Neural progenitor cell (in vitro differentiated cells): ENCODE results near the gene ABHD12.

Source experiments
- EZH2 ChIP-seq: fragments of 200-600 bp; sonication (generic); IDR thresholded peaks from 2 replicates; pipeline ENCODE4 v1.6.1; 2017; ENCODE audit warnings: antibody characterized with exemption, mild to moderate bottlenecking, moderate library complexity
- TF ChIP-seq, protein P1 (sequence below): fragments of 200-600 bp; sonication (generic); IDR thresholded peaks from 2 replicates; pipeline ENCODE4 v1.5.1; 2017; ENCODE audit warnings: antibody characterized with exemption, mild to moderate bottlenecking

DNA sequence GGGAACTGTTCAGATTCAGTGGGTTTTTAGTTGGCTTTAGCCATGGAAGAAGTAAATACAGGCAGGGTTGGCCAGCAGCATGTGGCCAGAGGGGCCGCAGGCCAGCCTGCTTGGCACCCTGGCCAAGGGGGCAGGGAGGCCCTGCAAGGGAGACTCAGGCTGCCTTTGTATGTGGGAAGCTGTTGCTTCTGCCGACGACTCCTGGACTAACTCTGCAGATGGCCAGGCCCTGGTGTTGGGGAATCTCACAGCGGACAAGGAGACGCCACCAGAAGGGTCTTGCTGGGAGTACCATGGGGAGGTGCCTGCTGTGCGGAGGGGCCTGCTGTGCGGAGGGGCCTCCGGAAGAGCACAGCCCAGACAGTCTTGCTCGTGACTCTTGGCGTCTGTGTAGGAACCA, 117.6 kb downstream of the ABHD12 start:
- TF ChIP-seq, protein P1, sequence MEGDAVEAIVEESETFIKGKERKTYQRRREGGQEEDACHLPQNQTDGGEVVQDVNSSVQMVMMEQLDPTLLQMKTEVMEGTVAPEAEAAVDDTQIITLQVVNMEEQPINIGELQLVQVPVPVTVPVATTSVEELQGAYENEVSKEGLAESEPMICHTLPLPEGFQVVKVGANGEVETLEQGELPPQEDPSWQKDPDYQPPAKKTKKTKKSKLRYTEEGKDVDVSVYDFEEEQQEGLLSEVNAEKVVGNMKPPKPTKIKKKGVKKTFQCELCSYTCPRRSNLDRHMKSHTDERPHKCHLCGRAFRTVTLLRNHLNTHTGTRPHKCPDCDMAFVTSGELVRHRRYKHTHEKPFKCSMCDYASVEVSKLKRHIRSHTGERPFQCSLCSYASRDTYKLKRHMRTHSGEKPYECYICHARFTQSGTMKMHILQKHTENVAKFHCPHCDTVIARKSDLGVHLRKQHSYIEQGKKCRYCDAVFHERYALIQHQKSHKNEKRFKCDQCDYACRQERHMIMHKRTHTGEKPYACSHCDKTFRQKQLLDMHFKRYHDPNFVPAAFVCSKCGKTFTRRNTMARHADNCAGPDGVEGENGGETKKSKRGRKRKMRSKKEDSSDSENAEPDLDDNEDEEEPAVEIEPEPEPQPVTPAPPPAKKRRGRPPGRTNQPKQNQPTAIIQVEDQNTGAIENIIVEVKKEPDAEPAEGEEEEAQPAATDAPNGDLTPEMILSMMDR = no peak
- no peak for TF ChIP-seq EZH2
